GM23338 (cell line): ENCODE results near the gene DTD1. TPM values are rescaled to one million over a fixed set of nuclear protein-coding genes. Genes with fewer than 3 reads are reported as not detected.

Source experiments
- ATAC-seq: fragments of 200-7000 bp; cut with Tn5 transposase; 3 replicates; pipeline ENCODE4 v1.9.1; 2020
- DNase-seq: peaks from one replicate; pipeline ENCODE4 v3.0.0-alpha.2; 2015; ENCODE audit warnings: low spot score
- H2AFZ ChIP-seq: fragments of 200-600 bp; sonication (generic); 2 replicates; pipeline ENCODE4 v1.8.0; 2016; ENCODE audit warnings: antibody characterized with exemption, mild to moderate bottlenecking, moderate library complexity
- H3F3A ChIP-seq: fragments of 200-600 bp; sonication (generic); replicated peaks from 2 replicates; pipeline ENCODE4 v1.8.0; 2017; ENCODE audit warnings: antibody characterized with exemption, mixed run types, low read depth
- H3K27ac ChIP-seq: fragments of 200-600 bp; sonication (generic); 2 replicates; pipeline ENCODE4 v1.6.1; 2016; ENCODE audit warnings: low read depth
- H3K27me3 ChIP-seq: fragments of 200-600 bp; sonication (generic); 2 replicates; pipeline ENCODE4 v1.8.0; 2016; ENCODE audit warnings: mild to moderate bottlenecking, mixed run types, moderate library complexity; ENCODE audit not compliant: insufficient read depth
- H3K36me3 ChIP-seq: fragments of 200-600 bp; sonication (generic); 2 replicates; pipeline ENCODE4 v1.8.0; 2016; ENCODE audit warnings: mild to moderate bottlenecking; ENCODE audit not compliant: insufficient read depth
- H3K4me1 ChIP-seq: fragments of 200-600 bp; sonication (generic); 2 replicates; pipeline ENCODE4 v1.8.0; 2016; ENCODE audit warnings: mild to moderate bottlenecking, moderate library complexity; ENCODE audit not compliant: insufficient read depth
- H3K4me2 ChIP-seq: fragments of 200-600 bp; sonication (generic); 2 replicates; pipeline ENCODE4 v1.7.1; 2017; ENCODE audit warnings: mixed run types
- H3K4me3 ChIP-seq: fragments of 200-600 bp; sonication (generic); 2 replicates; pipeline ENCODE4 v1.6.1; 2016; ENCODE audit warnings: mixed run types
- H3K79me2 ChIP-seq: fragments of 200-600 bp; sonication (generic); replicated peaks from 2 replicates; pipeline ENCODE4 v1.8.0; 2017; ENCODE audit warnings: mild to moderate bottlenecking; ENCODE audit not compliant: insufficient read depth
- H3K9me2 ChIP-seq: fragments of 200-600 bp; sonication (generic); 2 replicates; pipeline ENCODE4 v1.8.0; 2017; ENCODE audit not compliant: insufficient read depth
- H4K20me1 ChIP-seq: fragments of 200-600 bp; sonication (generic); replicated peaks from 2 replicates; pipeline ENCODE4 v1.8.0; 2017; ENCODE audit warnings: mild to moderate bottlenecking; ENCODE audit not compliant: insufficient read depth
- H3K27ac Mint-ChIP-seq: 2 replicates; pipeline ENCODE4 v1.8.0; 2020; ENCODE audit warnings: inconsistent platforms, mild to moderate bottlenecking, moderate library complexity, mixed read lengths
- H3K27me3 Mint-ChIP-seq: 3 replicates; pipeline ENCODE4 v1.8.0; 2022; ENCODE audit warnings: low read depth, mild to moderate bottlenecking, moderate library complexity, mixed read lengths, inconsistent platforms; ENCODE audit not compliant: insufficient read depth, poor library complexity
- H3K36me3 Mint-ChIP-seq: 3 replicates; pipeline ENCODE4 v1.8.0; 2021; ENCODE audit warnings: low read depth, mild to moderate bottlenecking, inconsistent platforms, moderate library complexity, mixed read lengths
- H3K4me1 Mint-ChIP-seq: 3 replicates; pipeline ENCODE4 v1.8.0; 2020; ENCODE audit warnings: mild to moderate bottlenecking, inconsistent platforms, mixed read lengths
- H3K4me3 Mint-ChIP-seq: 3 replicates; pipeline ENCODE4 v1.8.0; 2021; ENCODE audit warnings: moderate library complexity, mild to moderate bottlenecking, inconsistent platforms, mixed read lengths
- H3K9me3 Mint-ChIP-seq: 3 replicates; pipeline ENCODE4 v1.8.0; 2020; ENCODE audit warnings: moderate library complexity, mild to moderate bottlenecking, inconsistent platforms, mixed read lengths
- CREB1 ChIP-seq: fragments of 250-450 bp; sonication (Bioruptor Pico); IDR thresholded peaks from 2 replicates; pipeline ENCODE4 v1.5.0; 2020; ENCODE audit warnings: low read depth, mild to moderate bottlenecking, moderate library complexity
- CTCF ChIP-seq, 2 experiments: fragments of 200-600 bp in 1 of 2; sonication (generic) in 1 of 2; conservative IDR thresholded peaks; 2 replicates each; pipeline versions ENCODE4 v1.5.1 to v1.6.1; 2016 to 2017; ENCODE audit warnings: antibody characterized with exemption in 2 of 2, low read depth in 2 of 2, mild to moderate bottlenecking in 2 of 2, moderate library complexity in 1 of 2
- ETS1 ChIP-seq: IDR thresholded peaks from 2 replicates; pipeline ENCODE4 v1.6.1; 2016; ENCODE audit warnings: antibody characterized with exemption
- EZH2 ChIP-seq: fragments of 200-600 bp; sonication (generic); IDR thresholded peaks from one replicate; pipeline ENCODE4 v1.8.0; 2017; ENCODE audit warnings: antibody characterized with exemption, mild to moderate bottlenecking, low read depth; ENCODE audit not compliant: unreplicated experiment
- EZH2phosphoT487 ChIP-seq: fragments of 200-600 bp; sonication (generic); IDR thresholded peaks from one replicate; pipeline ENCODE4 v1.8.1; 2018; ENCODE audit warnings: antibody characterized with exemption; ENCODE audit not compliant: unreplicated experiment
- JUNB ChIP-seq: IDR thresholded peaks from one replicate; pipeline ENCODE4 v1.6.1; 2016; ENCODE audit warnings: antibody characterized with exemption; ENCODE audit not compliant: unreplicated experiment
- NANOG ChIP-seq: IDR thresholded peaks from 2 replicates; pipeline ENCODE4 v1.6.1; 2016; ENCODE audit warnings: antibody characterized with exemption, borderline replicate concordance
- POLR2AphosphoS5 ChIP-seq: IDR thresholded peaks from 2 replicates; pipeline ENCODE4 v1.6.1; 2016; ENCODE audit warnings: antibody characterized with exemption, low read depth
- REST ChIP-seq: IDR thresholded peaks from one replicate; pipeline ENCODE4 v1.6.1; 2018; ENCODE audit warnings: antibody characterized with exemption; ENCODE audit not compliant: unreplicated experiment
- STAT1 ChIP-seq: IDR thresholded peaks from one replicate; pipeline ENCODE4 v1.6.1; 2016; ENCODE audit warnings: antibody characterized with exemption; ENCODE audit not compliant: unreplicated experiment
- ZNF114 ChIP-seq: fragments of 250-450 bp; sonication (Bioruptor Pico); IDR thresholded peaks from 2 replicates; pipeline ENCODE4 v1.5.0; 2020; ENCODE audit warnings: mild to moderate bottlenecking, moderate library complexity
- ZNF331 ChIP-seq: fragments of 250-450 bp; sonication (Bioruptor Pico); IDR thresholded peaks from 2 replicates; pipeline ENCODE4 v1.5.0; 2020; ENCODE audit warnings: low read depth, mild to moderate bottlenecking, moderate library complexity
- ZNF462 ChIP-seq: fragments of 250-450 bp; sonication (Bioruptor Pico); IDR thresholded peaks from 2 replicates; pipeline ENCODE4 v1.5.0; 2020; ENCODE audit warnings: mild to moderate bottlenecking, moderate library complexity
- polyA plus RNA-seq: library from polyadenylated mRNA; unstranded; fragments of >200 nt; fragmentation: Nextera tagmentation; extraction: Ambion mirVana; gene quantifications from 2 replicates; pipeline ENCODE4 v1.2.1, GENCODE V29; 2016
- total RNA-seq: library from RNA; depleted of rRNA; stranded (reverse); fragments of >200 nt; shearing (Covaris generic); gene quantifications from 2 replicates; pipeline ENCODE4 v1.2.3, GENCODE V29; 2014

Gene DTD1
- total and polyA plus RNA-seq, 2 experiments from 2014 or later, result 69.8 to 74.0 TPM

- no peak overlapping the region for H3K4me3 Mint-ChIP-seq
- H4K20me1 ChIP-seq, result peaks cover 5% of the 10 kb centered on the region; the same call in 1 of the 2 replicates
- TF ChIP-seq STAT1 (no peak), NANOG (no peak), ZNF331 (no peak), EZH2phosphoT487 (no peak), CTCF (conservative IDR thresholded peaks at IDR 0.05; ENCODE audit: low read depth in 2 of 2) (no peak), ZNF114 (CRISPR knock-in tag) (no peak), POLR2AphosphoS5 (no peak), ZNF462 (no peak), EZH2 (no peak), REST (no peak), CREB1 (no peak), JUNB (no peak), ETS1 (no peak)
- no peak overlapping the region for H3K27ac ChIP-seq
- H3K27me3 Mint-ChIP-seq, result peaks cover 1% of the 10 kb centered on the region
- H3F3A ChIP-seq, result no peaks in the 10 kb centered on the region
- no peak overlapping the region for H3K4me3 ChIP-seq
- H3K9me3 Mint-ChIP-seq, result no peaks in the 10 kb centered on the region
- H3K36me3 Mint-ChIP-seq, result peaks cover 60% of the 10 kb centered on the region
- no peaks in the 10 kb centered on the region for H3K79me2 ChIP-seq
- H3K27ac Mint-ChIP-seq, result no peak overlapping the region
- H3K9me2 ChIP-seq, result no peaks in the 10 kb centered on the region
- H3K4me2 ChIP-seq, result no peak overlapping the region
- no peaks in the 10 kb centered on the region for H3K4me1 Mint-ChIP-seq
- no peaks in the 10 kb centered on the region for H3K27me3 ChIP-seq
- DNase-seq (no peak), ATAC-seq (no peak)
- no peak overlapping the region for H2AFZ ChIP-seq
- no peaks in the 10 kb centered on the region for H3K4me1 ChIP-seq
- H3K36me3 ChIP-seq, result peaks cover 34% of the 10 kb centered on the region
Measured at GRCh38 chr20:18545566-18545965, 42.3 kb upstream of the DTD1 start.
